ENCODE results near the gene OR13C5.

GRCh38 chr9:104586496-104587180 lies 12.6 kb downstream of the OR13C5 start:
- TF ChIP-seq ZNF335 (tag by site-specific recombination; conservative IDR thresholded peaks at IDR 0.05) (no peak), ZSCAN18 (tag by site-specific recombination; IDR thresholded peaks at IDR 0.05) (no peak), ZNF341 (tag by site-specific recombination; IDR thresholded peaks at IDR 0.05; ENCODE audit: low read depth) (no peak), CTCF (tag by site-specific recombination; IDR thresholded peaks at IDR 0.05) (no peak), ZNF274 (IDR thresholded peaks at IDR 0.05; ENCODE audit: low read length) (no peak), ZNF274 (tag by site-specific recombination; IDR thresholded peaks at IDR 0.05; ENCODE audit: borderline replicate concordance) (no peak), ZNF510 (tag by site-specific recombination; IDR thresholded peaks at IDR 0.05; ENCODE audit: insufficient replicate concordance) (no peak), ZNF391 (tag by site-specific recombination; IDR thresholded peaks at IDR 0.05; ENCODE audit: borderline replicate concordance, low read depth) (no peak), ZEB2 (tag by site-specific recombination; IDR thresholded peaks at IDR 0.05) (no peak), ZNF114 (tag by site-specific recombination; IDR thresholded peaks at IDR 0.05) (no peak)
- TF ChIP-seq, protein P1, sequence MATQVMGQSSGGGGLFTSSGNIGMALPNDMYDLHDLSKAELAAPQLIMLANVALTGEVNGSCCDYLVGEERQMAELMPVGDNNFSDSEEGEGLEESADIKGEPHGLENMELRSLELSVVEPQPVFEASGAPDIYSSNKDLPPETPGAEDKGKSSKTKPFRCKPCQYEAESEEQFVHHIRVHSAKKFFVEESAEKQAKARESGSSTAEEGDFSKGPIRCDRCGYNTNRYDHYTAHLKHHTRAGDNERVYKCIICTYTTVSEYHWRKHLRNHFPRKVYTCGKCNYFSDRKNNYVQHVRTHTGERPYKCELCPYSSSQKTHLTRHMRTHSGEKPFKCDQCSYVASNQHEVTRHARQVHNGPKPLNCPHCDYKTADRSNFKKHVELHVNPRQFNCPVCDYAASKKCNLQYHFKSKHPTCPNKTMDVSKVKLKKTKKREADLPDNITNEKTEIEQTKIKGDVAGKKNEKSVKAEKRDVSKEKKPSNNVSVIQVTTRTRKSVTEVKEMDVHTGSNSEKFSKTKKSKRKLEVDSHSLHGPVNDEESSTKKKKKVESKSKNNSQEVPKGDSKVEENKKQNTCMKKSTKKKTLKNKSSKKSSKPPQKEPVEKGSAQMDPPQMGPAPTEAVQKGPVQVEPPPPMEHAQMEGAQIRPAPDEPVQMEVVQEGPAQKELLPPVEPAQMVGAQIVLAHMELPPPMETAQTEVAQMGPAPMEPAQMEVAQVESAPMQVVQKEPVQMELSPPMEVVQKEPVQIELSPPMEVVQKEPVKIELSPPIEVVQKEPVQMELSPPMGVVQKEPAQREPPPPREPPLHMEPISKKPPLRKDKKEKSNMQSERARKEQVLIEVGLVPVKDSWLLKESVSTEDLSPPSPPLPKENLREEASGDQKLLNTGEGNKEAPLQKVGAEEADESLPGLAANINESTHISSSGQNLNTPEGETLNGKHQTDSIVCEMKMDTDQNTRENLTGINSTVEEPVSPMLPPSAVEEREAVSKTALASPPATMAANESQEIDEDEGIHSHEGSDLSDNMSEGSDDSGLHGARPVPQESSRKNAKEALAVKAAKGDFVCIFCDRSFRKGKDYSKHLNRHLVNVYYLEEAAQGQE (tag by site-specific recombination; IDR thresholded peaks at IDR 0.05), result no peak
- TF ChIP-seq, protein P2, sequence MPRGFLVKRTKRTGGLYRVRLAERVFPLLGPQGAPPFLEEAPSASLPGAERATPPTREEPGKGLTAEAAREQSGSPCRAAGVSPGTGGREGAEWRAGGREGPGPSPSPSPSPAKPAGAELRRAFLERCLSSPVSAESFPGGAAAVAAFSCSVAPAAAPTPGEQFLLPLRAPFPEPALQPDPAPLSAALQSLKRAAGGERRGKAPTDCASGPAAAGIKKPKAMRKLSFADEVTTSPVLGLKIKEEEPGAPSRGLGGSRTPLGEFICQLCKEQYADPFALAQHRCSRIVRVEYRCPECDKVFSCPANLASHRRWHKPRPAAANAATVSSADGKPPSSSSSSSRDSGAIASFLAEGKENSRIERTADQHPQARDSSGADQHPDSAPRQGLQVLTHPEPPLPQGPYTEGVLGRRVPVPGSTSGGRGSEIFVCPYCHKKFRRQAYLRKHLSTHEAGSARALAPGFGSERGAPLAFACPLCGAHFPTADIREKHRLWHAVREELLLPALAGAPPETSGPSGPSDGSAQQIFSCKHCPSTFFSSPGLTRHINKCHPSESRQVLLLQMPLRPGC (tag by site-specific recombination; IDR thresholded peaks at IDR 0.05), result no peak
- TF ChIP-seq, protein P3, sequence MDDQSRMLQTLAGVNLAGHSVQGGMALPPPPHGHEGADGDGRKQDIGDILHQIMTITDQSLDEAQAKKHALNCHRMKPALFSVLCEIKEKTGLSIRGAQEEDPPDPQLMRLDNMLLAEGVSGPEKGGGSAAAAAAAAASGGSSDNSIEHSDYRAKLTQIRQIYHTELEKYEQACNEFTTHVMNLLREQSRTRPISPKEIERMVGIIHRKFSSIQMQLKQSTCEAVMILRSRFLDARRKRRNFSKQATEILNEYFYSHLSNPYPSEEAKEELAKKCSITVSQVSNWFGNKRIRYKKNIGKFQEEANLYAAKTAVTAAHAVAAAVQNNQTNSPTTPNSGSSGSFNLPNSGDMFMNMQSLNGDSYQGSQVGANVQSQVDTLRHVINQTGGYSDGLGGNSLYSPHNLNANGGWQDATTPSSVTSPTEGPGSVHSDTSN (CRISPR knock-in tag; IDR thresholded peaks at IDR 0.05), result no peak
- TF ChIP-seq, protein P4, sequence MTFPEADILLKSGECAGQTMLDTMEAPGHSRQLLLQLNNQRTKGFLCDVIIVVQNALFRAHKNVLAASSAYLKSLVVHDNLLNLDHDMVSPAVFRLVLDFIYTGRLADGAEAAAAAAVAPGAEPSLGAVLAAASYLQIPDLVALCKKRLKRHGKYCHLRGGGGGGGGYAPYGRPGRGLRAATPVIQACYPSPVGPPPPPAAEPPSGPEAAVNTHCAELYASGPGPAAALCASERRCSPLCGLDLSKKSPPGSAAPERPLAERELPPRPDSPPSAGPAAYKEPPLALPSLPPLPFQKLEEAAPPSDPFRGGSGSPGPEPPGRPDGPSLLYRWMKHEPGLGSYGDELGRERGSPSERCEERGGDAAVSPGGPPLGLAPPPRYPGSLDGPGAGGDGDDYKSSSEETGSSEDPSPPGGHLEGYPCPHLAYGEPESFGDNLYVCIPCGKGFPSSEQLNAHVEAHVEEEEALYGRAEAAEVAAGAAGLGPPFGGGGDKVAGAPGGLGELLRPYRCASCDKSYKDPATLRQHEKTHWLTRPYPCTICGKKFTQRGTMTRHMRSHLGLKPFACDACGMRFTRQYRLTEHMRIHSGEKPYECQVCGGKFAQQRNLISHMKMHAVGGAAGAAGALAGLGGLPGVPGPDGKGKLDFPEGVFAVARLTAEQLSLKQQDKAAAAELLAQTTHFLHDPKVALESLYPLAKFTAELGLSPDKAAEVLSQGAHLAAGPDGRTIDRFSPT (tag by site-specific recombination; IDR thresholded peaks at IDR 0.05), result no peak

Measured in HEK293 (cell line).